Thyroid gland (tissue), 4 donors: ENCODE data around the gene SAE1. TPM values are rescaled to one million over a fixed set of nuclear protein-coding genes. Genes with fewer than 3 reads are reported as not detected.

Experiments
- DNase-seq, 2 donors: peaks; one replicate each; pipeline ENCODE4 v3.0.0-alpha.2; 2019
- H3K27ac ChIP-seq, 3 donors: fragments of 200-600 bp; sonication (generic); 1 replicate in 2 of 3; 2 replicates in 1 of 3; pipeline ENCODE4 v1.5.1; 2016 to 2019; ENCODE audit warnings: mild to moderate bottlenecking in 1 of 3, moderate library complexity in 1 of 3
- H3K27me3 ChIP-seq: fragments of 200-600 bp; sonication (generic); one replicate; pipeline ENCODE4 v1.5.1; 2019
- H3K36me3 ChIP-seq, 2 donors: fragments of 200-600 bp; sonication (generic); one replicate each; pipeline ENCODE4 v1.5.1; 2016 to 2019
- H3K4me1 ChIP-seq, 2 donors: fragments of 200-600 bp; sonication (generic); one replicate each; pipeline ENCODE4 v1.5.1; 2017 to 2019
- H3K4me3 ChIP-seq, 3 donors: fragments of 200-600 bp; sonication (generic); replicated peaks in 1 of 3; 1 replicate in 2 of 3; 2 replicates in 1 of 3; pipeline ENCODE4 v1.5.1; 2016; ENCODE audit warnings: mild to moderate bottlenecking in 1 of 3
- H3K9me3 ChIP-seq: fragments of 200-600 bp; sonication (generic); one replicate; pipeline ENCODE4 v1.5.1; 2017
- CTCF ChIP-seq, 6 experiments: fragments of 200-600 bp in 3 of 6; fragments of 450-650 bp in 3 of 6; sonication (generic) in 3 of 6; IDR thresholded peaks; one replicate each; pipeline ENCODE4 v1.5.1; 2016 to 2019; ENCODE audit warnings: antibody characterized with exemption in 6 of 6, mild to moderate bottlenecking in 2 of 6, inconsistent platforms in 1 of 6, moderate library complexity in 1 of 6
- POLR2A ChIP-seq, 2 donors: fragments of 450-650 bp; IDR thresholded peaks; one replicate each; pipeline ENCODE4 v1.6.1; 2017; ENCODE audit warnings: antibody characterized with exemption in 2 of 2, mild to moderate bottlenecking in 2 of 2, moderate library complexity in 1 of 2
- WGBS, 2 donors: methylation state at CpG; one replicate each; pipeline ENCODE4 v1.1.5; 2017; 5-methylcytosine and 5-hydroxymethylcytosine counted together
- intact Hi-C: fragments of 100-400 bp; cut with DNase I; formaldehyde crosslinking; loops from one replicate; pipeline ENCODE4 v1.15.1; 2023
- total RNA-seq, 4 donors: library from RNA; depleted of rRNA; stranded (reverse); fragments of >200 nt; gene quantifications; one replicate each; pipeline ENCODE4 v1.2.3, GENCODE V29; 2016

SAE1 gene
- total RNA-seq, 4 donors from 2014 or later: 79.5 to 119 (median 103) TPM

GRCh38 chr19:47143322-47144073, 12.9 kb downstream of the SAE1 start:
- intact Hi-C loops: no loop called here
- H3K27ac ChIP-seq: peak overlapping the region; percentile 55 to 69 (median 63)
- H3K27me3 ChIP-seq: no peaks in the 10 kb centered on the region
- DNase-seq: peak; percentile 89 to 91
- 56 to 58% methylated on average over 11 of the region's 11 CpGs for WGBS, 2 donors
- no peak overlapping the region for H3K4me3 ChIP-seq
- H3K9me3 ChIP-seq: no peaks in the 10 kb centered on the region
- peaks cover 10 to 20% of the 10 kb centered on the region in 2 donors for H3K4me1 ChIP-seq
- H3K36me3 ChIP-seq: peaks cover 12 to 26% of the 10 kb centered on the region in 2 donors
- TF ChIP-seq POLR2A (IDR thresholded peaks at IDR 0.05): no peak
- TF ChIP-seq CTCF (IDR thresholded peaks at IDR 0.05): no peak

- no peak for DNase-seq
- intact Hi-C loops: no loop called here
- H3K27me3 ChIP-seq: no peaks in the 10 kb centered on the region
- no peak overlapping the region for H3K4me3 ChIP-seq
- peaks cover 12 to 26% of the 10 kb centered on the region in 2 donors for H3K36me3 ChIP-seq
- WGBS, 2 donors: 79 to 83% methylated on average over 13 of the region's 13 CpGs
- peaks cover 10 to 20% of the 10 kb centered on the region in 2 donors for H3K4me1 ChIP-seq
- no peaks in the 10 kb centered on the region for H3K9me3 ChIP-seq
- H3K27ac ChIP-seq: no peak overlapping the region
- TF ChIP-seq POLR2A (IDR thresholded peaks at IDR 0.05) (no peak), CTCF (IDR thresholded peaks at IDR 0.05) (no peak)
Observed at GRCh38 chr19:47144630-47145029, 14.0 kb downstream of the SAE1 start.

GRCh38 chr19:47145639-47146486, 15.2 kb downstream of the SAE1 start:
- Histone ChIP-seq H3K4me3 (no peak overlapping the region), H3K27me3 (no peaks in the 10 kb centered on the region), H3K4me1 (peaks cover 10 to 20% of the 10 kb centered on the region in 2 donors), H3K36me3 (peaks cover 20 to 33% of the 10 kb centered on the region in 2 donors), H3K9me3 (no peaks in the 10 kb centered on the region), H3K27ac (peak overlapping the region in 1 of 3 donors; percentile 23)
- 90 to 95% methylated on average over 5 of the region's 5 CpGs for WGBS, 2 donors
- intact Hi-C loops: no loop called here
- no peak for DNase-seq
- TF ChIP-seq CTCF (IDR thresholded peaks at IDR 0.05) (no peak), POLR2A (IDR thresholded peaks at IDR 0.05) (no peak)

GRCh38 chr19:47146920-47147319, 16.3 kb downstream of the SAE1 start:
- intact Hi-C loops: no loop called here
- Histone ChIP-seq H3K4me3 (no peak overlapping the region), H3K4me1 (peaks cover 10 to 20% of the 10 kb centered on the region in 2 donors), H3K9me3 (no peaks in the 10 kb centered on the region), H3K27me3 (no peaks in the 10 kb centered on the region), H3K27ac (peak overlapping the region in 1 of 3 donors; percentile 23), H3K36me3 (peaks cover 25 to 33% of the 10 kb centered on the region in 2 donors)
- TF ChIP-seq POLR2A (IDR thresholded peaks at IDR 0.05) (no peak), CTCF (IDR thresholded peaks at IDR 0.05) (no peak)
- no peak for DNase-seq
- 89 to 91% methylated on average over 2 of the region's 2 CpGs for WGBS, 2 donors
